Measurements from ENCODE around the gene TMEM61. TPM values are rescaled to one million over a fixed set of nuclear protein-coding genes. Genes with fewer than 3 reads are reported as not detected.
"Not testable (repeated sequence)": the region's sequence is repeated elsewhere in the genome, so short reads cannot be mapped to it uniquely, and the experiment has no call there.

The TMEM61 gene
- total RNA-seq, 4 donors from 2014 or later = 1.7 to 6.3 (median 4.1) TPM

DNA sequence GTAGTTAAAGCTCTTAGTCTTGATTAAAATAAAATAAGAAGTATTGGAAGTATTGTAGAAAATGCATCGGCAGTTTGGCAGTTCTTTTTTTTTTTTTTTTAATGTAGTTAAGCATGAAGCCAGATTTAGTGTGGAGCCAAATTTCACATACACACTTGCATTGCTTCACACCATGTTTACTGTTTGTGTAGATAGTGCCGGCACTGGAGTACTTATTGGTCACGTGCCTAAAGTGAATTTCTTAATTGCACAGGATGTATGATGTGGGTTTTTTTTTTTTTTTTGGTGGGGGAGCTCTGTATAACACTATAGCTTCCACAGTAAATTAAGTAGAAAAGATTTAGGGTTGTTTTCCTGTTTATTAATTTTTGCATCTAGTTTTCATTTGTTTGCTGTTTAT is 21.2 kb upstream of the TMEM61 start:
- H3K4me1 ChIP-seq = no peaks in the 10 kb centered on the region
- no peak overlapping the region for H3K27ac ChIP-seq
- no peak for TF ChIP-seq EP300 (IDR thresholded peaks at IDR 0.05)
- WGBS = 59% methylated on average over 3 of the region's 3 CpGs
- H3K9me3 ChIP-seq = no peaks in the 10 kb centered on the region
- DNase-seq (ENCODE audit: low spot score in 2 of 2) = no peak
- H3K36me3 ChIP-seq = no peaks in the 10 kb centered on the region
- no peaks in the 10 kb centered on the region for H3K27me3 ChIP-seq
- no peak overlapping the region for H3K4me3 ChIP-seq

DNA sequence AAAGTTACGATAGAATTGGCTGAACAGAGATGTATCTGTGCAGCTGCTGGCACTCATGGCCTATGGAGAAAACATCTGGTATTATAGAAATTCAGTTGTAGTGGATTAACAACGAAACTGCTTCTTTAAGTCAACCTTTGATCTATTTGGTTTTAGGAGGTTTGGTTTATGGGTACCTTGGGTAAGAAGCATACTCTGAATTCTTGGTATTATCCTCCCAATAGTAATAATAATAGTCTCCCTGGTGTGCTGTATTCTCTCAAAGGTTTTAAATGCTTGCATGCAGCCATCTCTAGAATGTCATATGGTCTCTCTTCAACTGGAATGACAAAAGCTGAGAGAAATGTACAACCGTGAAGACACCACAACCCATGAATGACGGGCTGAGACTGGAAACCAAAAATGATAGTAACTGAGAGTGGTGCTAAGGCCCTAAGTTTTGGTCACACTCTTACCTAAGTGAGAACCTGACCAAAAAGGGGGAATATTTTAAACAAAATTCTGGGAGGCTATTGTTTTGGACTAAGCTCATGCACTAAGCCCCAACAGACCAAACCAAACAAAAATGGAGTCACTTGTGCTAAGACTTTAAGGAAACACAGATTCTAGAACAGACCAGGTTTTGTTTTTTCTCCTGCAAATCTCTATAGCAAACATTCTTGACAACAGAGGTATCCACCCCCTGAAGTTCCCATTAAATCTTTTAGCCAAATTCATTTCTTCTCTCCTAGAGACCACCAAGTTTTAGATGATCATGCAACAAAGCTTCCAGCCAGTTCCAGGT is 17.6 kb upstream of the TMEM61 start:
- no peak for TF ChIP-seq POLR2AphosphoS5 (IDR thresholded peaks at IDR 0.05)
- no peak for TF ChIP-seq POLR2A (IDR thresholded peaks at IDR 0.05)
- TF ChIP-seq, protein P1, sequence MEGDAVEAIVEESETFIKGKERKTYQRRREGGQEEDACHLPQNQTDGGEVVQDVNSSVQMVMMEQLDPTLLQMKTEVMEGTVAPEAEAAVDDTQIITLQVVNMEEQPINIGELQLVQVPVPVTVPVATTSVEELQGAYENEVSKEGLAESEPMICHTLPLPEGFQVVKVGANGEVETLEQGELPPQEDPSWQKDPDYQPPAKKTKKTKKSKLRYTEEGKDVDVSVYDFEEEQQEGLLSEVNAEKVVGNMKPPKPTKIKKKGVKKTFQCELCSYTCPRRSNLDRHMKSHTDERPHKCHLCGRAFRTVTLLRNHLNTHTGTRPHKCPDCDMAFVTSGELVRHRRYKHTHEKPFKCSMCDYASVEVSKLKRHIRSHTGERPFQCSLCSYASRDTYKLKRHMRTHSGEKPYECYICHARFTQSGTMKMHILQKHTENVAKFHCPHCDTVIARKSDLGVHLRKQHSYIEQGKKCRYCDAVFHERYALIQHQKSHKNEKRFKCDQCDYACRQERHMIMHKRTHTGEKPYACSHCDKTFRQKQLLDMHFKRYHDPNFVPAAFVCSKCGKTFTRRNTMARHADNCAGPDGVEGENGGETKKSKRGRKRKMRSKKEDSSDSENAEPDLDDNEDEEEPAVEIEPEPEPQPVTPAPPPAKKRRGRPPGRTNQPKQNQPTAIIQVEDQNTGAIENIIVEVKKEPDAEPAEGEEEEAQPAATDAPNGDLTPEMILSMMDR (IDR thresholded peaks at IDR 0.05) = no peak
- no peak for TF ChIP-seq EP300 (IDR thresholded peaks at IDR 0.05)
- Histone ChIP-seq H3K27ac (no peak overlapping the region), H3K27me3 (no peaks in the 10 kb centered on the region), H3K4me1 (peaks cover 2% of the 10 kb centered on the region), H3K9me3 (no peaks in the 10 kb centered on the region), H3K4me3 (no peak overlapping the region), H3K36me3 (no peaks in the 10 kb centered on the region)
- DNase-seq (ENCODE audit: low spot score in 2 of 2) = no peak
- 73% methylated on average over 4 of the region's 4 CpGs for WGBS

DNA sequence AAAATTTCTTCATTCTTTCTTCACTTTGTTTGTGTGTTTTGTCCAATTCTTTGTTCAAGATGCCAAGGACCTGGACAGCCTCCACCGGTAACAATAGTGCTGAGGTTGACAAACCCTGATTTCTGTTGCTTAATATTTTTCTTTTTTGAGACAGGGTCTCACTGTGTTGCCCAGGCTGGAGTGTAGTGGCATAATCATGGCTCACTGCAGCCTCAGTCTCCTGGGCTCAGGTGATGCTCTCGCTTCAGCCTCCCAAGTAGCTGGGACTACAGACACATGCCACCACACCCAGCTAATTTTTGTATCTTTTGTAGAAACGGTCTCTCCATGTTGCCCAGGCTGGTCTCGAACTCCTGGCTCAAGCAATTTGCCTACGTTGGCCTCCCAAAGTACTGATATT is 16.6 kb upstream of the TMEM61 start:
- H3K27me3 ChIP-seq; H3K4me1 ChIP-seq; H3K4me3 ChIP-seq; H3K36me3 ChIP-seq; DNase-seq (ENCODE audit: low spot score in 2 of 2); H3K27ac ChIP-seq; H3K9me3 ChIP-seq: not testable (repeated sequence)
- WGBS = 87% methylated on average over 5 of the region's 5 CpGs

DNA sequence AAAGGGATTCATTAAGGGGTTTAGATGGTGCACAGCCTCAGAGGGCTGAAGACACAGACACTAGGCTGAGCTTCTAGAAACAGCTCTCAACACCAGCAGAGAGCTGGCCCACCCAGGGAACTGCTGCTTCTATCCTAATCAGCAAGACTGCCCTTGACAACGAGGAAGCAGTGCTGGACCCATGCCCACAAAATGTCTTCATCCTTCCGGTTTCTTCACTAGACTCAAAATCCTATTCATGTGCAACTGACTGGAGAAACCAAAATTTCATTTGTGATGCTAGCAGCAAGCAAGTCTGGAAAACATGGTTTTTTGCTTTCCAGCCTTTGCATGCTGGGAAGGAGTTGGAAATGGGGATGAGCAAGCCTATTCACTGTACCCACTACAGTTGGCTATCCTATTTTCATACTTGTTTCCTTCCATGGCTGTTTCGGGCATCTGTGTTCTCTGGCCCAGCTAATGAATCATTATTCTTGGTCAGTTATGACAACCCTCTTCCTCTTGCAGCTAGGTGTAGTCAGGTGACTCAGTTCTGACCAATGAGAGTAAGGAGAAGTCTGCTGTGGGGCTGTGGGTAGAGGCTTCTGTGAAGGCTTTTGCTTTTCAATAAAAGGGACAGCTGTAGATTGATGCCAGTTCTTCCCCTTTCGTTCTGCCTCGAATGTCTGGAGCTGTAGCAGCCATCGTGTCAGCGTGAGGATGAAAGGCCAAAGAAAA is 14.6 kb upstream of the TMEM61 start:
- peak; percentile 85 to 89 for DNase-seq (ENCODE audit: low spot score in 2 of 2)
- Histone ChIP-seq H3K36me3 (no peaks in the 10 kb centered on the region), H3K27ac (no peak overlapping the region), H3K27me3 (no peaks in the 10 kb centered on the region), H3K4me3 (no peak overlapping the region), H3K9me3 (no peaks in the 10 kb centered on the region), H3K4me1 (peaks cover 3% of the 10 kb centered on the region)
- TF ChIP-seq POLR2AphosphoS5 (IDR thresholded peaks at IDR 0.05) = no peak
- TF ChIP-seq, protein P1 (IDR thresholded peaks at IDR 0.05) = no peak
- TF ChIP-seq POLR2A (IDR thresholded peaks at IDR 0.05) = no peak
- TF ChIP-seq EP300 (IDR thresholded peaks at IDR 0.05) = no peak
- WGBS = 45% methylated on average over 7 of the region's 7 CpGs

DNA sequence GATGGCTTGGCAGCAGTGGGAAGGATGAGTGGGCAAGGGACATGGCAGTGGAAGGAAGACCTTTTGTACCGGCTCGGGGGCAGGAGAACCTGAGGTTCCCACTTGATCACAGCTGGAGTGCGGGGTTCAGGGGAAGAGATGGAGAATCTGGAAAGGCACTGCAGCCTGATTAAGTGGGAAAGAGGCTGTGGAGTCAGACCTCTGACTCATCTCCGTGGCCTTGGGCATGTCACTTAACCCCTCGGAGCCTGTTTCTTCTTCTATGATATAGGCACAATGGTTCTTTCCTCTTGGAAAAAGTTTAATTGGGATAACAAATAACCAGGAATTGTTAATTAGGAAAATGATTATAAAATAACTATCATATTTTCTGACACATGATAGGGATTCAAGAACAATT is 13.1 kb upstream of the TMEM61 start:
- H3K27me3 ChIP-seq = no peaks in the 10 kb centered on the region
- no peak overlapping the region for H3K27ac ChIP-seq
- WGBS = 71% methylated on average over 5 of the region's 5 CpGs
- H3K4me3 ChIP-seq = no peak overlapping the region
- no peaks in the 10 kb centered on the region for H3K9me3 ChIP-seq
- TF ChIP-seq, protein P1 (IDR thresholded peaks at IDR 0.05) = no peak
- no peak for TF ChIP-seq POLR2A (IDR thresholded peaks at IDR 0.05)
- TF ChIP-seq POLR2AphosphoS5 (IDR thresholded peaks at IDR 0.05) = no peak
- TF ChIP-seq EP300 (IDR thresholded peaks at IDR 0.05) = no peak
- peaks cover 10% of the 10 kb centered on the region for H3K4me1 ChIP-seq
- no peak for DNase-seq (ENCODE audit: low spot score in 2 of 2)
- no peaks in the 10 kb centered on the region for H3K36me3 ChIP-seq

DNA sequence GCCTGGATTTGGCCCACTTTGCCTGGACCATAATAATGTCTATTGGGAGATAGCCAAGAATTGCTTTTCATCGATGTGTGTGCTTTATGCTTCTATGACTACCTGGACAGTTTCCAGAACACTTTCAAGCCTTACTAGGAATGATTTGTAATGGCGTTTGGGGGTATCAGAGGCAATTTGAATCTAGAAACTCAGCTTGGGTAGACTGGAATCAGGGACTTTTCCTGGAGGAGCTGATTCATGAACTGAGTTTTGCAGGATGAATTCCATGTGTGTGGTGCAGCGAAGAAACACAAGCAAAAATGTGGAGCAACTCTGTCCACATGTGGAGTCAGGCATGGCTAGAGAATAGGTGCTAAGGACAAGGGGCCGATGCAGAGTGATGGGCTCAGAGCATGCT is 11.9 kb upstream of the TMEM61 start:
- no peak for DNase-seq (ENCODE audit: low spot score in 2 of 2)
- TF ChIP-seq POLR2A (IDR thresholded peaks at IDR 0.05) (no peak), POLR2AphosphoS5 (IDR thresholded peaks at IDR 0.05) (no peak), EP300 (IDR thresholded peaks at IDR 0.05) (no peak)
- TF ChIP-seq, protein P1 (IDR thresholded peaks at IDR 0.05) = no peak
- H3K9me3 ChIP-seq = no peaks in the 10 kb centered on the region
- no peaks in the 10 kb centered on the region for H3K36me3 ChIP-seq
- H3K27ac ChIP-seq = no peak overlapping the region
- WGBS = 57% methylated on average over 4 of the region's 4 CpGs
- H3K27me3 ChIP-seq = no peaks in the 10 kb centered on the region
- H3K4me1 ChIP-seq = peaks cover 14% of the 10 kb centered on the region
- H3K4me3 ChIP-seq = no peak overlapping the region
